Activated naive CD4-positive, alpha-beta T cell treated with anti-CD3 and anti-CD28 coated beads for 36 hours (primary cell): Measurements from ENCODE around the gene MEST. TPM values are rescaled to one million over a fixed set of nuclear protein-coding genes. Genes with fewer than 3 reads are reported as not detected.

Experiments used
- CTCF ChIA-PET: fragments of 350-600 bp; sonication (Branson Sonifier 250); formaldehyde crosslinking; loops from one replicate; lab custom pipeline; 2021; ENCODE audit warnings: antibody characterized with exemption; lab: Charles Lee
- DNase-seq: peaks from one replicate; pipeline ENCODE4 v3.0.0-alpha.2; 2020
- H3K27ac Mint-ChIP-seq: one replicate; pipeline ENCODE4 v1.8.0; 2021; ENCODE audit warnings: mild to moderate bottlenecking, mixed read lengths
- H3K27me3 Mint-ChIP-seq: one replicate; pipeline ENCODE4 v1.8.0; 2021; ENCODE audit warnings: low read depth, mixed read lengths
- H3K36me3 Mint-ChIP-seq: one replicate; pipeline ENCODE4 v1.8.0; 2021; ENCODE audit warnings: low read depth, mixed read lengths
- H3K4me1 Mint-ChIP-seq: one replicate; pipeline ENCODE4 v1.8.0; 2021; ENCODE audit warnings: low read depth, mixed read lengths
- H3K4me3 Mint-ChIP-seq: one replicate; pipeline ENCODE4 v1.8.0; 2021; ENCODE audit warnings: mild to moderate bottlenecking, moderate library complexity, mixed read lengths
- H3K9me3 Mint-ChIP-seq: one replicate; pipeline ENCODE4 v1.8.0; 2021; ENCODE audit warnings: mixed read lengths
- intact Hi-C: fragments of 100-400 bp; cut with micrococcal nuclease; formaldehyde crosslinking; loops from one replicate; pipeline ENCODE4 v1.15.1; 2023
- total RNA-seq, 2 experiments: library from RNA; stranded (reverse); gene quantifications; one replicate each; pipeline ENCODE4 v1.2.3, GENCODE V29; 2021

MEST gene
- total RNA-seq, 2 experiments from 2014 or later = 1.4 to 1.6 TPM

GRCh38 chr7:130468612-130469011 is 23.3 kb upstream of the MEST start:
- CTCF ChIA-PET = no interaction called here
- H3K27ac Mint-ChIP-seq = no peak overlapping the region
- H3K36me3 Mint-ChIP-seq = no peaks in the 10 kb centered on the region
- no peak overlapping the region for H3K4me3 Mint-ChIP-seq
- DNase-seq = no peak
- no peaks in the 10 kb centered on the region for H3K9me3 Mint-ChIP-seq
- no peaks in the 10 kb centered on the region for H3K27me3 Mint-ChIP-seq
- intact Hi-C loops = no loop called here
- H3K4me1 Mint-ChIP-seq = no peaks in the 10 kb centered on the region

- no peaks in the 10 kb centered on the region for H3K36me3 Mint-ChIP-seq
- intact Hi-C loops = no loop called here
- no peak overlapping the region for H3K4me3 Mint-ChIP-seq
- H3K4me1 Mint-ChIP-seq = no peaks in the 10 kb centered on the region
- no peak overlapping the region for H3K27ac Mint-ChIP-seq
- H3K9me3 Mint-ChIP-seq = no peaks in the 10 kb centered on the region
- DNase-seq = no peak
- CTCF ChIA-PET = no interaction called here
- no peaks in the 10 kb centered on the region for H3K27me3 Mint-ChIP-seq
Measured at GRCh38 chr7:130471974-130472373, 19.9 kb upstream of the MEST start.

- Mint-ChIP-seq H3K27me3 (no peaks in the 10 kb centered on the region), H3K4me1 (no peaks in the 10 kb centered on the region), H3K27ac (no peak overlapping the region), H3K9me3 (no peaks in the 10 kb centered on the region), H3K36me3 (no peaks in the 10 kb centered on the region), H3K4me3 (no peak overlapping the region)
- CTCF ChIA-PET = no interaction called here
- intact Hi-C loops = no loop called here
- DNase-seq = no peak
Measured at GRCh38 chr7:130473289-130473688, 18.6 kb upstream of the MEST start.

- no peak overlapping the region for H3K27ac Mint-ChIP-seq
- CTCF ChIA-PET = interaction anchor here (0.6 kb wide), 1 partner anchor 231 kb away, joined by 3 read pairs; no protein-coding TSS in a partner anchor
- no peaks in the 10 kb centered on the region for H3K4me1 Mint-ChIP-seq
- H3K9me3 Mint-ChIP-seq = no peaks in the 10 kb centered on the region
- no peak for DNase-seq
- intact Hi-C loops = no loop called here
- H3K4me3 Mint-ChIP-seq = no peak overlapping the region
- no peaks in the 10 kb centered on the region for H3K27me3 Mint-ChIP-seq
- H3K36me3 Mint-ChIP-seq = no peaks in the 10 kb centered on the region
Measured at GRCh38 chr7:130473876-130474275, 18.0 kb upstream of the MEST start.

- no peak for DNase-seq
- no peak overlapping the region for H3K27ac Mint-ChIP-seq
- intact Hi-C loops = no loop called here
- H3K27me3 Mint-ChIP-seq = no peaks in the 10 kb centered on the region
- no peaks in the 10 kb centered on the region for H3K36me3 Mint-ChIP-seq
- no peaks in the 10 kb centered on the region for H3K9me3 Mint-ChIP-seq
- H3K4me3 Mint-ChIP-seq = no peak overlapping the region
- CTCF ChIA-PET = interaction anchor here (2.6 kb wide), 1 partner anchor 11 kb away, joined by 8 read pairs; no protein-coding TSS in a partner anchor
- H3K4me1 Mint-ChIP-seq = no peaks in the 10 kb centered on the region
Measured at GRCh38 chr7:130475776-130476175, 16.1 kb upstream of the MEST start.

- intact Hi-C loops = no loop called here
- Mint-ChIP-seq H3K27ac (no peak overlapping the region), H3K27me3 (no peaks in the 10 kb centered on the region), H3K4me3 (no peak overlapping the region), H3K4me1 (no peaks in the 10 kb centered on the region), H3K36me3 (no peaks in the 10 kb centered on the region), H3K9me3 (no peaks in the 10 kb centered on the region)
- CTCF ChIA-PET = interaction anchor here (0.6 to 2.6 kb wide), 4 partner anchors 11 to 1032 kb away, joined by 3 to 8 read pairs (median 3); no protein-coding TSS in a partner anchor
- DNase-seq = no peak
Measured at GRCh38 chr7:130476297-130477150, 15.4 kb upstream of the MEST start.

- intact Hi-C loops = no loop called here
- H3K27ac Mint-ChIP-seq = no peak overlapping the region
- no peaks in the 10 kb centered on the region for H3K4me1 Mint-ChIP-seq
- DNase-seq = no peak
- no peaks in the 10 kb centered on the region for H3K36me3 Mint-ChIP-seq
- H3K27me3 Mint-ChIP-seq = no peaks in the 10 kb centered on the region
- no peaks in the 10 kb centered on the region for H3K9me3 Mint-ChIP-seq
- CTCF ChIA-PET = no interaction called here
- no peak overlapping the region for H3K4me3 Mint-ChIP-seq
Measured at GRCh38 chr7:130478991-130479390, 12.9 kb upstream of the MEST start.

- Mint-ChIP-seq H3K36me3 (no peaks in the 10 kb centered on the region), H3K9me3 (no peaks in the 10 kb centered on the region), H3K27ac (no peak overlapping the region), H3K27me3 (no peaks in the 10 kb centered on the region), H3K4me1 (no peaks in the 10 kb centered on the region), H3K4me3 (no peak overlapping the region)
- intact Hi-C loops = no loop called here
- DNase-seq = no peak
- CTCF ChIA-PET = no interaction called here
Measured at GRCh38 chr7:130479716-130480400, 12.0 kb upstream of the MEST start.

GRCh38 chr7:130481898-130482297 is 10.0 kb upstream of the MEST start:
- Mint-ChIP-seq H3K4me3 (no peak overlapping the region), H3K4me1 (peaks cover 16% of the 10 kb centered on the region), H3K27ac (no peak overlapping the region), H3K36me3 (no peaks in the 10 kb centered on the region), H3K27me3 (peaks cover 1% of the 10 kb centered on the region), H3K9me3 (no peaks in the 10 kb centered on the region)
- CTCF ChIA-PET = no interaction called here
- intact Hi-C loops = no loop called here
- no peak for DNase-seq

GRCh38 chr7:130483031-130483430 is 8.9 kb upstream of the MEST start:
- Mint-ChIP-seq H3K27me3 (peaks cover 2% of the 10 kb centered on the region), H3K4me3 (no peak overlapping the region), H3K36me3 (no peaks in the 10 kb centered on the region), H3K4me1 (peaks cover 19% of the 10 kb centered on the region), H3K9me3 (no peaks in the 10 kb centered on the region), H3K27ac (no peak overlapping the region)
- CTCF ChIA-PET = interaction anchor here (0.7 to 2.2 kb wide), 3 partner anchors 12 to 270 kb away, joined by 3 to 5 read pairs (median 4); no protein-coding TSS in a partner anchor
- no peak for DNase-seq
- intact Hi-C loops = no loop called here

GRCh38 chr7:130485734-130486113 is 6.2 kb upstream of the MEST start:
- Mint-ChIP-seq H3K9me3 (no peaks in the 10 kb centered on the region), H3K27me3 (peaks cover 5% of the 10 kb centered on the region), H3K4me1 (peaks cover 19% of the 10 kb centered on the region), H3K36me3 (no peaks in the 10 kb centered on the region), H3K27ac (no peak overlapping the region), H3K4me3 (peak overlapping the region; percentile 74)
- intact Hi-C loops = loop anchor here (1.0 to 5.0 kb wide), 5 partner anchors 43 to 413 kb away; partner anchors contain the start of gene CEP41
- CTCF ChIA-PET = no interaction called here
- DNase-seq = no peak

- intact Hi-C loops = loop anchor here (1.0 to 5.0 kb wide), 5 partner anchors 44 to 414 kb away; partner anchors contain the start of gene CEP41
- Mint-ChIP-seq H3K4me3 (peak overlapping the region; percentile 74), H3K27ac (no peak overlapping the region), H3K36me3 (no peaks in the 10 kb centered on the region), H3K9me3 (no peaks in the 10 kb centered on the region), H3K27me3 (peaks cover 9% of the 10 kb centered on the region), H3K4me1 (peaks cover 23% of the 10 kb centered on the region)
- CTCF ChIA-PET = interaction anchor here (0.6 to 2.2 kb wide), 8 partner anchors 10 to 272 kb away, joined by 3 to 8 read pairs (median 4); no protein-coding TSS in a partner anchor
- peak; percentile 70 for DNase-seq
Measured at GRCh38 chr7:130486114-130486953, 5.6 kb upstream of the MEST start.
